ENCODE data around the gene ERC2. TPM values are rescaled to one million over a fixed set of nuclear protein-coding genes. Genes with fewer than 3 reads are reported as not detected.

ERC2 gene
- total and polyA plus RNA-seq, 7 experiments from 2014 or later: not detected

DNA sequence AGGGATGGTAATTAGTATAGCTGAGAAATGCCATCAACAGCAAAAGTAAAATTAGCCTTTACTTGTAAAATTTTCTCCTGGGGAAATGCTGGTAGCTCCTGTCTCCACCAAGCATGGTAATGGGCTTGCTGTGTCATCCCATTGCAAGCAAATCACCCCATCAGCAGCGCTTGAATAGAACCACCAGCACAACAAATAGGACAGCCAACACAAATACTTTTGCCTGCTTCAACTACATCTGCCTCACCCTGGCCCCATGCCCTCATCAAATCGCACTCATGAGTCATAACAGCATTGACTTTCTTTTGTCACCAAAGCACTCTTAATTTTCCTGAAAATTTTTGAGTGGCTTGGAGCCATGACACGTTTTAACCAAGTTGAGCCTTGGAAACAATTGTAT is 52.6 kb downstream of the ERC2 start:
- CTCF ChIA-PET: no interaction called here
- no peak overlapping the region for H3K27ac Mint-ChIP-seq
- H3K4me1 Mint-ChIP-seq: no peaks in the 10 kb centered on the region
- no peaks in the 10 kb centered on the region for H3K36me3 Mint-ChIP-seq
- no peaks in the 10 kb centered on the region for H3K4me1 ChIP-seq (ENCODE audit: control insufficient read depth in 2 of 2, insufficient read depth in 2 of 2, low read length in 2 of 2)
- ATAC-seq (no peak), DNase-seq (no peak)
- H3K4me3 Mint-ChIP-seq: no peak overlapping the region
- H3K27ac ChIP-seq (ENCODE audit: low read depth, low read length): no peak overlapping the region
- H3K27me3 Mint-ChIP-seq: peaks cover 0 to 36% (median 20%) of the 10 kb centered on the region in 5 donors
- H3K9me3 ChIP-seq (ENCODE audit: control insufficient read depth in 2 of 3, low read length in 3 of 3): no peaks in the 10 kb centered on the region
- intact Hi-C loops (cut with micrococcal nuclease): no loop called here
- no peaks in the 10 kb centered on the region for H3K36me3 ChIP-seq (ENCODE audit: control insufficient read depth in 2 of 3, insufficient read depth in 3 of 3, low read length in 3 of 3)
- POLR2A ChIA-PET: no interaction called here
- H3K9me3 Mint-ChIP-seq: peaks cover 0 to 6% (median 0%) of the 10 kb centered on the region in 11 donors
- H3K4me3 ChIP-seq (ENCODE audit: low read length): no peak overlapping the region
- H3K27me3 ChIP-seq (ENCODE audit: control insufficient read depth in 2 of 2, insufficient read depth in 2 of 2, low read length in 2 of 2): no peaks in the 10 kb centered on the region

DNA sequence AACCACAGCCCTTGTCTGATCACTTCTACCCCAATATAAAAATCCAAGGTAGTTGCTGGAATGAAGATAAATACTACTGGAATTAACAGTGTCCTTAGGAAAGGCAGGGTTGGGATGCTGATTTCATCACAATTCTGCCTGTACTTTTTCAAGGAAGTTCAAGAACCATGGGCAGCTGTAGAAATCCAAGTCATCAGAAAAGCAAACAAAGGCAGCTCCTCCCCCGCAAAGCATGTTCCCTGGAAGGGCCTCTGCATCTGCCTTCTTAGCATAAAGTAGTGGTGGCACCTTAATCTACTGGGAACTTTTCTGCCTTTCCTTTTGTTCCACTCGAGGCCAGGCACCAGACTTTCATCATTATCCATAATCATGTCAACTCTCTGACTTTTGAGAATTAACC is 54.4 kb downstream of the ERC2 start:
- no peak for DNase-seq
- intact Hi-C loops (cut with micrococcal nuclease): no loop called here
- Histone ChIP-seq H3K9me3 (ENCODE audit: control insufficient read depth in 2 of 3, low read length in 3 of 3) (no peaks in the 10 kb centered on the region), H3K4me3 (ENCODE audit: low read length) (no peak overlapping the region), H3K27me3 (ENCODE audit: control insufficient read depth in 2 of 2, insufficient read depth in 2 of 2, low read length in 2 of 2) (no peaks in the 10 kb centered on the region), H3K27ac (ENCODE audit: low read depth, low read length) (no peak overlapping the region), H3K36me3 (ENCODE audit: control insufficient read depth in 2 of 3, insufficient read depth in 3 of 3, low read length in 3 of 3) (no peaks in the 10 kb centered on the region), H3K4me1 (ENCODE audit: control insufficient read depth in 2 of 2, insufficient read depth in 2 of 2, low read length in 2 of 2) (no peaks in the 10 kb centered on the region)
- no peak overlapping the region for H3K4me3 Mint-ChIP-seq
- H3K36me3 Mint-ChIP-seq: no peaks in the 10 kb centered on the region
- CTCF ChIA-PET: no interaction called here
- H3K4me1 Mint-ChIP-seq: no peaks in the 10 kb centered on the region
- POLR2A ChIA-PET: no interaction called here
- peaks cover 0 to 6% (median 0%) of the 10 kb centered on the region in 11 donors for H3K9me3 Mint-ChIP-seq
- peaks cover 0 to 38% (median 14%) of the 10 kb centered on the region in 5 donors for H3K27me3 Mint-ChIP-seq
- no peak for ATAC-seq
- H3K27ac Mint-ChIP-seq: no peak overlapping the region

DNA sequence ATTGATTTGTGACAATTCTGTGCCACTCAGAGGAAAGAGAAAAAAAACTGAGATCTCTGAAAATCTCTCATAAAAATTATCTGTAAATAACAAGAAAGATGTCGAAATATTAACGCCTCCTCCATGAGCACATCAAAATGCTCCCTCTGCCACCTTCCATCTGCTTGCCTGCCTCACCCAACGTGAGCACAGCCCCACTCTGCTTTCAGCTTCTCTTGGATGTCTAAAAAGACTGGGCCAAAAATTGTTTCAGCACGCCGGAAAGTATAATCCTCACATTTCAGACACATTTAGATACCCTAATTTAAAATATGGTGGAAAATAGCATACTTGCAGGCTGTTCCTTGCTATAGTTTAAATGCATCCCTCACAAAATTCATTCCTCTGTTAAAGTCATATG is 57.1 kb downstream of the ERC2 start:
- Histone ChIP-seq H3K27ac (ENCODE audit: low read depth, low read length) (no peak overlapping the region), H3K9me3 (ENCODE audit: control insufficient read depth in 2 of 3, low read length in 3 of 3) (no peaks in the 10 kb centered on the region), H3K36me3 (ENCODE audit: control insufficient read depth in 2 of 3, insufficient read depth in 3 of 3, low read length in 3 of 3) (no peaks in the 10 kb centered on the region), H3K27me3 (ENCODE audit: control insufficient read depth in 2 of 2, insufficient read depth in 2 of 2, low read length in 2 of 2) (no peaks in the 10 kb centered on the region), H3K4me3 (ENCODE audit: low read length) (no peak overlapping the region), H3K4me1 (ENCODE audit: control insufficient read depth in 2 of 2, insufficient read depth in 2 of 2, low read length in 2 of 2) (no peaks in the 10 kb centered on the region)
- DNase-seq: no peak
- no peaks in the 10 kb centered on the region for H3K36me3 Mint-ChIP-seq
- no peak overlapping the region for H3K4me3 Mint-ChIP-seq
- H3K27ac Mint-ChIP-seq: no peak overlapping the region
- H3K9me3 Mint-ChIP-seq: peaks cover 0 to 3% (median 0%) of the 10 kb centered on the region in 11 donors
- CTCF ChIA-PET: no interaction called here
- intact Hi-C loops (cut with micrococcal nuclease): no loop called here
- POLR2A ChIA-PET: no interaction called here
- peaks cover 0 to 49% (median 7%) of the 10 kb centered on the region in 5 donors for H3K27me3 Mint-ChIP-seq
- H3K4me1 Mint-ChIP-seq: no peaks in the 10 kb centered on the region
- no peak for ATAC-seq

DNA sequence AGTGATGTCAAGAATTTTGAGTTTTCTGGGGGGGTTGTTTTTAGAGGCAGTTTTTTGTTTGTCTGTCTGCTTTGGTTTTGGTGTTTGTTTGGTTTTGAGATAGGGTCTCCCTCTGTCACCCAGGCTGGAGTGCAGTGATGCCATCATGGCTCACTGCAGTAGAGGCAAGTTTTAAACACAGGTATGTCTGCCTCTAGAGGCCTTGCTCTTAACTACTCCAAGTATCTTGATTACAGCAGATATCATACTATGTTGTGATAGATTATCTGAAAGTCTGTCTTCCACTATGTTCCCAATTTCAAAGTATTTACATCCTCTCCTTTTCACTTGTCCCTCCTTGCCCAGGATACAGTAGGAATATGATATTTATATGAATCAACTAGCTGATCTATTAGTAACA is 57.7 kb downstream of the ERC2 start:
- intact Hi-C loops (cut with micrococcal nuclease): no loop called here
- H3K4me1 Mint-ChIP-seq: no peaks in the 10 kb centered on the region
- POLR2A ChIA-PET: no interaction called here
- H3K9me3 Mint-ChIP-seq: peaks cover 0 to 3% (median 0%) of the 10 kb centered on the region in 11 donors
- Histone ChIP-seq H3K27ac (ENCODE audit: low read depth, low read length) (no peak overlapping the region), H3K27me3 (ENCODE audit: control insufficient read depth in 2 of 2, insufficient read depth in 2 of 2, low read length in 2 of 2) (no peaks in the 10 kb centered on the region), H3K4me3 (ENCODE audit: low read length) (no peak overlapping the region), H3K36me3 (ENCODE audit: control insufficient read depth in 2 of 3, insufficient read depth in 3 of 3, low read length in 3 of 3) (no peaks in the 10 kb centered on the region), H3K4me1 (ENCODE audit: control insufficient read depth in 2 of 2, insufficient read depth in 2 of 2, low read length in 2 of 2) (no peaks in the 10 kb centered on the region), H3K9me3 (ENCODE audit: control insufficient read depth in 2 of 3, low read length in 3 of 3) (no peaks in the 10 kb centered on the region)
- H3K36me3 Mint-ChIP-seq: no peaks in the 10 kb centered on the region
- H3K27ac Mint-ChIP-seq: no peak overlapping the region
- H3K4me3 Mint-ChIP-seq: no peak overlapping the region
- CTCF ChIA-PET: no interaction called here
- ATAC-seq (no peak), DNase-seq (no peak)
- H3K27me3 Mint-ChIP-seq: peaks cover 0 to 47% (median 7%) of the 10 kb centered on the region in 5 donors

DNA sequence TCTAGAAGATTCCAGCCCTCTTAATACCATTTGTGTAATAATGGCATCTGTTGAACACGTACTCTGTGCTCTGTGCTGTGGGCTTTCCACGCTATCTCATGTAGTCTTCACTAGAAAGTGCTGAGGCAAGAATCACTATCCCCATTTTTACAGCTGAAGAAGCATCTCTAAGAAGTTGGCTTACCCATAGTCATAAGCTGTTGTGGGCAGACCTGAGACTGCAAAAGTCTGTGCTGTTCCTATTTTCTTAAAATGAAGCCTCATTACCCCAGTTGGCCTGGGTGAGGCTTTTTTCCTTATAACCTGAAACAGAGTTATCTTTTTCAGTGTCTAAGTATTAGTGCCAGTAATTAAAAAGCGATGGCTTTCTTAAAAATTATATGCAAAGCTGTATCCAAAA is 58.5 kb downstream of the ERC2 start:
- Histone ChIP-seq H3K4me1 (ENCODE audit: control insufficient read depth in 2 of 2, insufficient read depth in 2 of 2, low read length in 2 of 2) (no peaks in the 10 kb centered on the region), H3K27me3 (ENCODE audit: control insufficient read depth in 2 of 2, insufficient read depth in 2 of 2, low read length in 2 of 2) (no peaks in the 10 kb centered on the region), H3K27ac (ENCODE audit: low read depth, low read length) (no peak overlapping the region), H3K36me3 (ENCODE audit: control insufficient read depth in 2 of 3, insufficient read depth in 3 of 3, low read length in 3 of 3) (no peaks in the 10 kb centered on the region), H3K9me3 (ENCODE audit: control insufficient read depth in 2 of 3, low read length in 3 of 3) (no peaks in the 10 kb centered on the region), H3K4me3 (ENCODE audit: low read length) (no peak overlapping the region)
- Mint-ChIP-seq H3K4me3 (no peak overlapping the region), H3K9me3 (peaks cover 0 to 3% (median 0%) of the 10 kb centered on the region in 11 donors), H3K4me1 (no peaks in the 10 kb centered on the region), H3K36me3 (no peaks in the 10 kb centered on the region), H3K27me3 (peaks cover 0 to 53% (median 11%) of the 10 kb centered on the region in 5 donors), H3K27ac (no peak overlapping the region)
- ChIA-PET POLR2A (no interaction called here), CTCF (no interaction called here)
- intact Hi-C loops (cut with micrococcal nuclease): no loop called here
- DNase-seq: no peak
- no peak for ATAC-seq

DNA sequence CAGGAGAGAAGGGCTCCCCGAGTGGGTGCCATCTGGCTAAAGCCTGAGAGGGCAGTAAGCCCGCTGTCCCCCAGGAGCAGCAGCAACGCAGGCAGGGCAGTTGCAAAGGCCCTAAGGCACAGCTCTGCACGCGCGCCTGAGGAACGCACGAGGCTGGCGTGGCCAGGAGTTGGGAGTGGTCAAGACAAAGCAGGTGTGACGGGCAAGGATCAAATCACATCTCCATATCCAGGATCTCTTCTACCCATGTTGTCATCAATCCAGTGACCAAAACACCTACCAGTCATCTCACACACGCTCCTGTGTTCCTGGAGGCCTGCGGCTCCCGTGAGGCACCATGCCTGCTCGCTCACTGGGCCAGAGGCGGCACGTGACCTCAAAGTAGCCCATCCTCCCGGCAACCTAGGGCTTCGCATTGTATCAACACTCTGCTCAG is 59.5 kb downstream of the ERC2 start:
- peaks cover 0 to 52% (median 17%) of the 10 kb centered on the region in 5 donors for H3K27me3 Mint-ChIP-seq
- DNase-seq: no peak
- POLR2A ChIA-PET: no interaction called here
- H3K36me3 ChIP-seq (ENCODE audit: control insufficient read depth in 2 of 3, insufficient read depth in 3 of 3, low read length in 3 of 3): no peaks in the 10 kb centered on the region
- H3K4me1 Mint-ChIP-seq: no peaks in the 10 kb centered on the region
- no peak for ATAC-seq
- CTCF ChIA-PET: no interaction called here
- intact Hi-C loops (cut with micrococcal nuclease): no loop called here
- H3K4me3 Mint-ChIP-seq: no peak overlapping the region
- no peaks in the 10 kb centered on the region for H3K4me1 ChIP-seq (ENCODE audit: control insufficient read depth in 2 of 2, insufficient read depth in 2 of 2, low read length in 2 of 2)
- peaks cover 0 to 3% (median 0%) of the 10 kb centered on the region in 11 donors for H3K9me3 Mint-ChIP-seq
- no peaks in the 10 kb centered on the region for H3K9me3 ChIP-seq (ENCODE audit: control insufficient read depth in 2 of 3, low read length in 3 of 3)
- H3K27ac Mint-ChIP-seq: no peak overlapping the region
- no peaks in the 10 kb centered on the region for H3K36me3 Mint-ChIP-seq
- H3K27ac ChIP-seq (ENCODE audit: low read depth, low read length): no peak overlapping the region
- no peak overlapping the region for H3K4me3 ChIP-seq (ENCODE audit: low read length)
- H3K27me3 ChIP-seq (ENCODE audit: control insufficient read depth in 2 of 2, insufficient read depth in 2 of 2, low read length in 2 of 2): no peaks in the 10 kb centered on the region

DNA sequence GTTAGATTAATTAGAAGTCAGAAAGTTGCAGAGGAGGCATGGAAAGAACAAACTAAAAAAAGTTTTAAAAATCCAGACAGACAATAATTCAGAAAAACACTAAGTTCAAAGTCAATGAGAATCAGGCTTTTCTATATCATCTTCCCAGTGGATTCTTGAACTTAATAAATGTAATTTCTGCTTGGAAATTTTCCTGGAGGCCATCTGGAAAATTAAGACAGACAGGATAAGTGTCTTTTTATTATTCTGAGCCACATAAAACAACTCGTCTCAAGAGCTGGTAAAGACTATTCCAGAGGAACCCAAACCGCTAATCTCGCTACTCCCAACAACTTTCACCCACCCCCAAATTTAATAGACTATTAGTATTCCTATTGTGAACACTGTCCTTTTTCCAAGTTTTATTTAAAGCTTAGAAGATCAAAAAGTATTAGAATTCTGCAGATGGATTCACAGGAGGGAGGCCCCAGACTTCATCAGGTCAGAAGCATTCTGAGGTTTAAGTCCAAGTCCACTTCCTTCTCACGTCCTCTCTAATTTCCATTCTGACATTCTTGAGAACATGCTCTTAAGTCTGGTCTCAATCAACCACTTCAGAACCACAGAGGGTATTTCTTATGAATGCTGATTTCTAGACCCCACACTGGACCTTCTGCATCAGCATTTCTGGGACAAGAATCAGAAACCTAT is 61.3 kb downstream of the ERC2 start:
- DNase-seq (no peak), ATAC-seq (no peak)
- CTCF ChIA-PET: no interaction called here
- Mint-ChIP-seq H3K36me3 (no peaks in the 10 kb centered on the region), H3K9me3 (peaks cover 0 to 6% (median 0%) of the 10 kb centered on the region in 11 donors), H3K27me3 (peaks cover 0 to 48% (median 23%) of the 10 kb centered on the region in 5 donors), H3K4me3 (no peak overlapping the region), H3K27ac (no peak overlapping the region), H3K4me1 (no peaks in the 10 kb centered on the region)
- no peak overlapping the region for H3K4me3 ChIP-seq (ENCODE audit: low read length)
- intact Hi-C loops (cut with micrococcal nuclease): no loop called here
- H3K36me3 ChIP-seq (ENCODE audit: control insufficient read depth in 2 of 3, insufficient read depth in 3 of 3, low read length in 3 of 3): no peaks in the 10 kb centered on the region
- H3K27ac ChIP-seq (ENCODE audit: low read depth, low read length): no peak overlapping the region
- H3K27me3 ChIP-seq (ENCODE audit: control insufficient read depth in 2 of 2, insufficient read depth in 2 of 2, low read length in 2 of 2): no peaks in the 10 kb centered on the region
- no peaks in the 10 kb centered on the region for H3K4me1 ChIP-seq (ENCODE audit: control insufficient read depth in 2 of 2, insufficient read depth in 2 of 2, low read length in 2 of 2)
- no peaks in the 10 kb centered on the region for H3K9me3 ChIP-seq (ENCODE audit: control insufficient read depth in 2 of 3, low read length in 3 of 3)
- POLR2A ChIA-PET: no interaction called here
